GM11168 (cell line): ENCODE results near the gene ANKRD1.
"Not testable (repeated sequence)": the region's sequence is repeated elsewhere in the genome, so short reads cannot be mapped to it uniquely, and the experiment has no call there.

Experiments used
- in situ Hi-C: fragments of 300-500 bp; cut with MboI; formaldehyde crosslinking; loops from one replicate; pipeline ENCODE4 v1.12.0; 2022; ENCODE audit warnings: low sequenced_read_pairs; ENCODE audit not compliant: unreplicated experiment

Gene ANKRD1

DNA sequence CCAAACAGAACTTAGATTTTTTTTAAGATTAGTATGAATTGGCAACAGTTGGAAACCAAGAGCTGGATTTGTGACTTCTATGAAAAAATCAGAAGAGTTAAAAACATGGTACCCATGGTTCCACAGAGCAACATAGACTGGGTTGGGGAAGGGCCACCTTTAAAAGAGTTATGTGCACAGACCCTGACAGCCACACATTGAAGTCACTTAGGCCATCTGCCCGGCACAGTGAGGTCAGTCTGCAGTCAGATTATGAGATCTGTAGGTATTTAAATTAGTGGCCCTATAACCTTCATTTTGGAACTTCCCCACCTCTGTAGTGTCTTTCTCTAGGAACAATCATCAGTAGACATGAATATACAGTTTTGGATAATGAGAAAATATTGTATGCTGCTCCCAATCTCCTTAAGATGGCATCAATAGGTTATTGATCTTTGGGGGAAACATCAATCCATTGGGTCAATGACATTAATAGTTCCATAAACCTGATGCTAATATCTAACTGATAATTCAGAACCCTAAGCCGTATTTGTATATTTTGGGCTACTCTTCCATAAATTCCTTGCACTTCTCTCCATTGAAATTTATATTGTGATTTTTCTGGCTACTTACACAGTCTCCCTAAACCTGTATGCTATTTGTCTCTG lies 7.0 kb downstream of the ANKRD1 start:
- in situ Hi-C loops = loop anchor here (5.0 kb wide), 1 partner anchor 338 kb away; no protein-coding TSS in a partner anchor

DNA sequence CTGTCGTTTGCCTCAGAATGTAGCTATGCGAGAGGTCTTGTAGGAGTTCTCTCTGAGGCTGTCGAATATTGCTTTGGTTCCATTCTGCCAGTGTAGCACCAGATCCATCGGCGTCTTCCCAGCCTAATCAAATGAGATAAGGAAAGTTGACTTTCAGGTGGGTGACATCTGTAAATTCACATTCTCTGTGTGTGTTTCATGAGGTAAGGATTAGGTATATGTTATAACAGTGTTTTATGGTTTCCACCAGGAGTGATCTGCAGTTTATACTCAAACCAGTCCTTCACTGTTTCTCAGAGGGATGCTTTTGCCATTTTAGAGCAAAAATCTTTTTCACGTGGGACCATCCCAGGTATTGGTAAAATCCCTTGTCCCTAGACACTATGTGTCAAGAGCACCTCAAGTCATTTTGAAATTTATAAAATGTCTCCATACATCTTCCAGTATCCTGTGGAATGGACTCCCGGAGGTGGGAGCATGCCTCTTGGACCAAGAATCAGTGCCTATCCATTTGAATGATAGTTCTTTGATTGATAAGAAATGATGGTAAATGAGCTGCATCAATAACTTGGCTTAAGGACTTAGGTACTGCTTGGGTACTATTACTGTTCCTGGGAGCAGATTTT lies 7.9 kb downstream of the ANKRD1 start:
- in situ Hi-C loops = loop anchor here (5.0 kb wide), 1 partner anchor 339 kb away; no protein-coding TSS in a partner anchor

DNA sequence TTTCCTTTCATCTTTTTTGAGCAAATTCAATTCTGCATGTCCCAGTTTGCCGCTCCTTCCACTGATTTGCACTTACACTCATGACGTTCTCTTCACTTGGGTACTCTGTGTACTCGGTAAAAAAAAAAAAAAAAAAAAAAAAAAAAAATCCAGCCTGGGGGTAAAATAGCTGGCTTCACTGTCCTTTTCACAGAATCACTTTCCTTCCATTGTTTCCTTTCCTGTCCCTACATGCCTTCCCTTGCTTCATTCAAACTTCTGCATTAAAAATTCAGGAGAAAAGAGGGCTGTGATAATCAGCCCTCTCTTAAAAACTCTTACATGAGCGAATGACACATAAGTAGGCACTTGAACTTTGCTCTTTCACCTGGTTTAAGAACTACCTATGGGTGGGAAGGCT lies 8.7 kb downstream of the ANKRD1 start:
- in situ Hi-C loops = loop anchor here (5.0 kb wide), 1 partner anchor 340 kb away; no protein-coding TSS in a partner anchor

DNA sequence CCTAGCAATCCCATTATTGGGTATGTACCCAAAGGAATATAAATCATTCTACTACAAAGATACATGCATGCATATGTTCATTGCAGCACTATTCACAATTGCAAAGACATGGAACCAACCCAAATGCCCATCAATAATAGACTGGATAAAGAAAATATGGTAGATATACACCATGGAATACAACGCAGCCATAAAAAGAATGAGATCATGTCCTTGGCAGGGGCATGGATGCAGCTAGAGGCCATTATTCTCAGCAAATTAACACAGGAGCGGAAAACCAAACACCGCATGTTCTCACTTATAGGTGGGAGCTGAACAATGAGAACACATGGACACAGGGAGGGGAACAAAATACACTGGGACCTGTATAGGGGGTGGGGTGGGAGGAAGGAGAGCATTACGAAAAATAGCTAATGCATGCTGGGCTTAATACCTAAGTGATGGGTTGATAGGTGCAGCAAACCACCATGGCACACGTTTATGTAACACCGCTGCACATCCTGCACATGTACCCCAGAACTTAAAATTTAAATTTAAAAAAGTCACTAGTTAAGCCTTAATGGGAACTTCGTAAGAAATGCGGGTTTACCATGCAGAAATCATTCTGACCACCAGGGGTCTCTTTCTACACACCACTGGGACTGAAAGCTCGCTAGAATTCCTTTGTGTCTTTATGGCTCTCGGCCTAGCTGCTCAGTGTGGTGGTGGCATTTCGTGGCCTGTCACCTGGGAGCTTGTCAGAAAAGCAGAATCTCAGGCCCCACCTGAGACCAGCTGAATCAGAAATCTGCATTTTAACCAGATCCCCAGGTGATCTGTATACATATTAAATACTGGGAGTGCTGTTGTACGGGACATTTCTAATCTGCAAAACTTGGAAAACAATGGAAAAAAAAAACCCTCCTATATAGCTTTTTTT lies 9.5 kb downstream of the ANKRD1 start:
- in situ Hi-C loops = loop anchor here (5.0 kb wide), 1 partner anchor 341 kb away; no protein-coding TSS in a partner anchor

DNA sequence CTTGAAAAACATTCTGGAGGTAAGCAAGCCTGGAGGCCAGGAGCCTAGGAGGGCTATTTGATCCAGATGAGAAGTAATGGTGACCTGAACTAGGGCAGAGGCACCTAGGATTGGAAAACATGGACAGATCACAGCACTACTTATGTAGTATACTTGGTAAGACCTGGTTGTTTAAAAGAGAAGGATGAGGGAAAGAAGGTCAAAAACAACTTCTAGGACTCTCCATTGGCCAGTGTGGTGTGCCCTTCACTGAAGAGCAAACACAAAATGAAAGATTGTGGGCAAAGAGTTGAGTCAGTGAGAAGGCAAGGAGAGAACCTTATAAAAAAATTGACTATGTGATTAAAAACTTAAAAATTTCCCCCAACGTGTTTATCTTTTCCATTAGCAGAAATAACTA lies 14.3 kb downstream of the ANKRD1 start:
- in situ Hi-C loops = no loop called here

DNA sequence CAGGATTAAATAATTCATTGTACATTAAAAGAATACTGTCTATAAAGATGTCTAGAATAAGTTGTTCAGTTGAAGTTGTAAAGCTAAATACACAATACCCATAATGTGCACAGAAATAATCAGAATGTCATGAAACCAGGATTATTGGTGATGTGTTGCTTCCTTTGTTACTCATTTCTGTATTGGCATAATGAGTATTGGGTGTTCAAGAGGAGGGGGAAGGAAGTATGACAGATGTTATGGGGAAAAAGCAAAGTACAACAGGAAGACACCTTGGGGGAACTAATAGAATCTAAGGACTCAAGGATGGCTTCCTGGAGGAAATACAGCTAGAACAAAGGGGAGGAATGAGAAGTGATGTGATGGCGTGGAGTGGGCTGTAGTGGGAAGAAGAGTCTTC lies 15.0 kb downstream of the ANKRD1 start:
- in situ Hi-C loops = no loop called here

DNA sequence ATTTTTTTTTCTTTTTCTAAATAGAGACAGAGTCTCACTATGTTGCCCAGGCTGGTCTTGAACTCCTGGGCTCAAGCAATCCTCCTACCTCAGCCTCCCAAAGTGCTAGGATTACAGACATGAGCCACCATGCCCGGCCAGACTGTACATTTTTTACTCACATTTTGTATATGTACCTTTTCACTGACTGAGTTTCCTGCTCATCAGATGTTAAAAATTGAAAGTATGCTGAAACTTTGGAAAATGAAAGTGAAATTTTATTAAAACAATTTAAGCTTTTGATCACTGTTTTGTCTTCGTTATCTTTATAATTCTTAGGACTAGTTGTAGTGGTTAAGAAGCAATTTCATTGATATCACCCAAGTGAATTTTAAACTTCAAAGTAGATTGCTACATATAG lies 24.0 kb downstream of the ANKRD1 start:
- in situ Hi-C loops = not testable (repeated sequence)

DNA sequence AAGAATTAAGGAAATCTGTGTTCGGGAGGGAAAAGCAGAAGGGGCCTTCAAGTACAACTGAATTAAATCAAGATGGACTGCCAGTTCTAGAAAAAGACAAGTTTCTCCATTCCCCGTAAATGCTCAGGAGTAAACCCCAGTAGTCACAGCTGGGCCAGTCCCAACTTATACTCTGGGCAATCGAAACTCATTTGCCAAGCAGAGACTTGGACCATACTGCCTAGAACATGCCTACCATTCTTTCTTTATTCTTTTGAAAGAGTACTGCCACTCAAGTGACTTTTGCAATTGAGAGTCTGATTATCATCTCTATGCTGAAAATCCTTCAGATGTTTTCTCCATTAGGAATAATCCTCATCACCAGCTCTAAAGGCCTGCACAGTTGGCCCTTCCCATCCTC lies 27.7 kb downstream of the ANKRD1 start:
- in situ Hi-C loops = no loop called here

DNA sequence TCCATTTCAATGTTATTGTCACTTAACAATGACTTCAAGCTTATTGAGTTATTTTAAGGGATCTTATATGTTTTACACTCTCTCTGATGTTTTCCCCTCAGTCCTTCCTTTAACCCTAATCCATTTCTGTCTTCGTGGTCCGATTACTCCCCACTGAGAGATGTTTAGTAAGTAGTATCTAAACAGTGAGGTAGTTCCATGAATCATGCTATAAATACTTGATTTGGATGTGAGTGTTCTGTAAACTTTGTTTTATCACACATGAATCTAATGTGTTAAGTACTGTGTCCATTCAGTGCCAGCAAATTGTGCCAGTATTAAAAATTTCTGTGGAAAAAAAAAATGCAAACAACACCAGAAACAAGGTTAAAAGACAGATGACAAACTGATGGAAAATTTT lies 30.5 kb downstream of the ANKRD1 start:
- in situ Hi-C loops = no loop called here

DNA sequence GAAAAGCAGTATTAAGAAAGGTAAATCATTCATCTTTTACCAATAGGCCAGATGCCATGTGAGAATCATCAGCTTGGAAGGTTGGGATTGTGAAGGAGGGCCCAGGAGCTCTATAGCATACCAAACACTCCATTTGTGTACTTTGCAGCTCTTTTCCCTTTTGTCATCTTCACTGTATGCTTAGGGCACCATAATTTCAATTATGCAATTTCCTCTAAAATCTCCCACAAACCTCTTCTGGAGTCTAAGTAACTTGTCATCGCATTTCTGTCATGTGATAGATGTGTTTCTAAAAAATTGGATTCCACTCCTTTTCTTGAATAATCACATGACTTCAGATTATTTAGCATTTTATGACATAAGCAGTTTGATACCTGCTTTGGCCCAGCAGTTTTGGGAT lies 31.3 kb downstream of the ANKRD1 start:
- in situ Hi-C loops = no loop called here

DNA sequence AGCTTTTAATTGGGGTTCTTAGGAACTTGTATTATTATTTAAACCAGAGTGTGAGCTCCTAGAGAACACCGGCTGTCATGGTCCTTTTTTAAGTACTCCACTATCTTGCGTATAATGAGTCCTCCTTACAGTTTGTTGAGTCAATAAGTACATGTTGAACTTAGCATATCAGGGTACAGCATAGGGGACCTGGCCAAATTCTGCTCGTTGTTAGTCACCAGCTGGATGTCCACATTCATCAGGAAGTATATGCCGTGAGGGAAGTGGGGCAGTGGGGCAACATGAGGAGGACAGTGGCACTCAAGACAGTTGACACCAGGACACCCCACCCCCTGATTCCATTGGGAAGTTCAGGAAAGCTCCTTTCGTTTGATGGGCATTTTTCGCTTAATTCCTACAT lies 32.5 kb downstream of the ANKRD1 start:
- in situ Hi-C loops = no loop called here

DNA sequence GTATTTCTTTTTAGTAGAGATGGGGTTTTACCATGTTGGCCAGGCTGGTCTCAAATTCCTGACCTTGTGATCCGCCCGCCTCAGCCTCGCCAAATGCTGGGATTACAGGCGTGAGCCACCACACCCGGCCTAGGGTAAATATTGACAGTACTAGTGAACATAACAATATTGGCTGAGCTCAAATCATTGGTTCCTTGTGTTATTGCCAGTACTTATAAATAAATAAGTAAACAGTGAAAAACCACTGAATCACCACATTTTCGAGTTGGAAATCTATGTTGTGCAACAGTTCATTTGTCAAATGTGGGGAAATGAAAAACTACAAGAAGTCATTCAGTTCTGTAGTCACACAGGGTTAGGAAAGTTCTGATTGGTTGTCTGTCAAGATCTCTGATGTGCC lies 33.3 kb downstream of the ANKRD1 start:
- in situ Hi-C loops = no loop called here

DNA sequence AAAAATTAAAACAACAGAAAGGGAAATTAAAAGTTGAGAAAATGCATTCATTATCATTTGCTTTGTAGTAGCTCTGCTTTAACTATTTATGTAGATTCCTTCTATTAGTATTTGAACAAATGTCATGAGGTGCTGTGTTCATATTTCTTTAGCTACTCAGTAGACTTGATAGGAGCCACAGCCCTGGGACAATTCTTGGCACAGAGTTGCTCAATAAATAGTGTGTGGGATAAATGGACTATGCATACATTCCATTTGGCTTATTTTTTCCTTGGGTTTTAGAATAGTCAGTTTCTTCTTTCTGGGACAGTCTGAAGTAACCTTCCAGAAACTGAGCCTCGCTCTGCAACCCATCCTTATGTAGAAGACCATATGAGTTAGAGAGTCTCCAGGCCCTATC lies 35.7 kb downstream of the ANKRD1 start:
- in situ Hi-C loops = no loop called here

DNA sequence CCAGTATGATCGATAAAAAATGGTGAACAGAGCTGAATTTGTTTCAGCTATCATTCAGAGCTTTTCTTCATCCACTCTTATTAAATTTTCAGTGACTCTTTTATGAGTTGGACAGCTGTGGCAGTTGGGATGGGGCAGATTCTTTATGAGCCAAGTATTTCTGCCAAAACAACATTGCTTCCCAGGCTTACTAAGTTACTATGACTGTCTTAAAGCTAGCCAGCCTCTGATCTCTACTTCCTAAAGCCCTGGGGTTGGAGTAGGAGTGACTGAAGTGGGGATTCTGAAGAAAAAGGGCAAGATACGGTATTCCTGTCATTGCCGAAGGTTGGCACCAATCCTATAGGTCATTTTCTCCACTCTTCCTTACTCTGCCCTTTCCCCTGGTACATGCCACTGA lies 36.5 kb downstream of the ANKRD1 start:
- in situ Hi-C loops = no loop called here

DNA sequence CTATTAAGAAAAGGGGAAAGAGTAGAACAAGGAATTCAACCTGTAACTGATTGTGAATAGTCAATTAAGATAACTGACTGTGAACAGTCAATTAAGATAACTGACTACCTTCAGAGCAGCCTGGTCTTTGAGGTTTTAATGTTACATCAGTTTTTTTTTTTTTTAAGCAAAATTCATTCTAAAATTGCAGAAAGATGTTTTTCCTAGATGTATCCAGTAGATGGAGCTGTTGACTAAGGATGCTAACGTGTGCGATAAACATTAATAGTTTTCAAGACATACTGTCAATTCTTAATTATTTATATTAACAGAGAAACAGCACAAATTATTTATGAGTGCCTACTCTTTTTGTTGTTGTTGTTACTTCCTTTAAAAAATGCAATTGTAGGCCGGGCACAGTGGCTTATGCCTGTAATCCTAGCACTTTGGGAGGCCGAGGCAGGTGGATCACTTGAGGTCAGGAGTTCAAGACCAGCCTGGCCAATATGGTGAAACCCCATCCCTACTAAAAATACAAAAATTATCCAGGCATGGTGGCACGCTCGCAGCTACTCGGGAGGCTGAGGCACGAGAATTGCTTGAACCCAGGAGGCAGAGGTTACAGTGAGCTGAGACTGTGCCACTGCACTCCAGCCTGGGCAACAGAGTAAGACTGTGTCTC lies 40.7 kb downstream of the ANKRD1 start:
- in situ Hi-C loops = not testable (repeated sequence)

DNA sequence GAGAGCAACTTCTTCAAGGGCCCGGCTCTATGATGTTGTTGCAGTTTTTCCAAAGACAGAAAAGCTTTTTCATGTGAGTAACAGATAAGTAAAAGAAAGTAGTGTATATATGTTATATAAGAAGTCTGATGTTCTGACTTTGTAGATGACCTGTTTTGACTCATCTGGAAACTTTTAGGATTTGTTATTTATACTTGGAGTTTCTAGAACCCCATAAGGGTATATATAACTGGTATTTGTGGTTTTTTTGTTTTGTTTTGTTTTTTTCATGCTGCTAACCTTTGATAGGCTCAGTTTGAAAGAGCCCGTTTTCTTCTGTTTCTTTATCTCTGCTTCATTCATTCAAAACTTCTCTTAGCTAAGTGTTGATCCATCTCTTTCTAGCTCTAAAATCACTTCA lies 41.8 kb downstream of the ANKRD1 start:
- in situ Hi-C loops = no loop called here

DNA sequence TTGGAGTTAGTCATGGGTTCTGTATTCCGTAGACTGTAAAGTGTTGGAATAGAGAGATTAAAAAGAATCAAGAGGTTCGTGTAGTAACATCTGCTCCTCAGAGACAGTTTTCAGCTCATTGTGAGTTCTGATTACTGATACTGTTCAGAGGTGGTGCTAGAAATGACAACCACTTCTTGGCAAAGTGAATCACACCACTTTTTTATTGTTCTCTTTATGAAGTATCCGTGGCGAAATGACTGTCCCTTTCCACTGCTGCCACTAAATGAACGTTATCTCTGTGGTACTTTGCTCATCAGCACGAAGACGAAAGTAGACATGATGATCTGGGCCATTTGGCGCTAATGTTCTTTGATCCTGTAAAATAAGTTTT lies 48.3 kb downstream of the ANKRD1 start:
- in situ Hi-C loops = no loop called here

DNA sequence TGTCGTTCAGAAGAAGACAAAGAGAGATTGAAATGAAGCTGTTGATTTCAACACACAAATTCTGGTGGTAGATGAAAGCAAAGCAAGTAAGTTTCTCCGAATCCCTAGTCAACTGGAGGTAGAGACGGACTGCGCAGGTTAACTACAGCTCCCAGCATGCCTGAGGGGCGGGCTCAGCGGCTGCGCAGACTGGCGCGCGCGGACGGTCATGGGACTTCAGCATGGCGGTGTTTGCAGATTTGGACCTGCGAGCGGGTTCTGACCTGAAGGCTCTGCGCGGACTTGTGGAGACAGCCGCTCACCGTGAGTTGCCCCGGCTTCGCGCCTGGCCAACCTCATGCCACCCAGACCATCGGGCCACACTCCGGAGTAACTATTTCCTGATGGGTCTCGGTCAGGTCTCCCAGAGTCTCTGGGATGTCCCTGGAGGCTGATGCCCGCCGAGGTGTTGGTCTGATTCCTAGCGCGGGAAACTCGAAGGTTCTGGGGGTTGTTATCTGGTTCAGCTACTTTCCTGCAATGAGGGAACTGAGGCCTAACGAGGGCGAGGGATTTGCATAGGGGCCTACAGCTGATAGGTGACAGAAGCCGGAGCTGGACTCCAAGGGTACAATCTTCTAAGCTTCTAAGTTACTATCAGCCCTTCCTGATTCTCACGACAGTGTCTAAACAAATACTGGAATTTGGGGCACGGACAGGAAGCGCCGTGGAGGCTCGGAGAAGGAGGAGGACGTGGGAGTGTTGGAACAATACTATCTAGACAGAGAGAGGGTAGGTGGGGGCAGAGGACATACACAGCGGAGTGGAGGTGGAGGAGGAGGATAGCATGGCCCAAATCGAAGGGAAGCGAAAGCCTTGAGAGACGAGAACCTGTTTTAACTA lies 48.9 kb downstream of the ANKRD1 start, which contains the start of gene RPP30:
Gene RPP30 (plus strand): TSS at position 209 of the 882 bp plus-strand sequence. CDS start 13 bp downstream, at position 222.
- in situ Hi-C loops = no loop called here

DNA sequence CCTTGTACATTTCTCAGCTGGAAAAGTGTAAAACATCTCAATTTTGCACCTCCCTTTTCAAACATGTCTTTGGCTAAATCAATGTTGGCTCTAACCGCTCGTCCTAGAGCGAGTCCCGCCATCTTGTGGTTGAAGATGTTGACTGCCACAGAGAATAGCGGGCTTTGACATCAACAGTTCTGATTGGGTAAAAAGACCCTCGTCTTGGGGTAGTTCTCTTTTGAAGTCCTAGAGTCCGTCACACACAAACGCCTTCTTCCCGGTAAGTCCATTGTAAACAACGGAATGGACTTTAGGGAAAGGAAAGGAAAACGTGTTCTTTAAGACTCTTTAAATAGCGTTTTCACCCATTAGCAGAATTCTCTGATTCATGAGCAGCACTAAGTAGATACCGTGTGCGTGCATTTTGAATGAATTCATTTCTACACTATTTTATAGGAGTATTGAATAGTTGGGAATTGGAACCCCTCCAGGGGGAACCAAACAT lies 49.6 kb downstream of the ANKRD1 start:
- in situ Hi-C loops = no loop called here
